Epithelial cell of esophagus (primary cell): Measurements from ENCODE around the gene PEAR1.

ENCODE experiments used
- DNase-seq: peaks from one replicate; pipeline ENCODE4 v3.0.0; 2010; ENCODE audit warnings: low read depth
- H3K4me3 ChIP-seq: 2 replicates; pipeline ENCODE4 v1.5.1; 2011; ENCODE audit warnings: mild to moderate bottlenecking, low read length, control low read depth
- TF ChIP-seq, protein P1 (sequence below): IDR thresholded peaks from 2 replicates; pipeline ENCODE4 v1.5.1; 2011; ENCODE audit warnings: low read depth, mild to moderate bottlenecking, low read length, control low read depth, inconsistent platforms; ENCODE audit not compliant: insufficient read depth; ENCODE audit errors: missing control alignments

The PEAR1 gene

DNA sequence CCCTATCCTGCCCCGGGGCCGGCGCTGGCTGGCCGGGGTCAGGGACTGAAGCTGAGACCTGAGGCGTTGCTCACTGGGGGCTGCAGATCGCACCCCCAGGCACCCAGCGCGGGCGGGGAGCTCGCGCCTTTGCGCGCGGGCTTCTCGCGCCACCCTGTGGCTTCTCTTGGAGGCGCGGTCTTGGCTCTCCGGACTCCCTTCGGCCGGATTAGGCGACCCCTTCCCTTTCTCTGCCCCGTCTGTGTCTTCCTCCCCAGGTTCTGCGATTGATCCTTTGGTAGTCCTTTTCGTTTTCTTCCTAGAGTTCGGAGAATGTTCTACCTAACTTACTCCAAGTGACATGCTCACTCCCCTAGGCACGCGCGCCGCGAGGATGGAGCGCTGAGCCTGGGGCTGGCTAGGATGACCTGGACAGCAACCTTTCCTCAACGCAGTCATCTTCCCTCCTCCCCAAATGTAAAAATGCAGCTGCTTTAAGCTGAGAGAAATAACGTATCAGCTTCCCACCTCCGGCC, 33.3 kb upstream of the PEAR1 start:
- TF ChIP-seq, protein P1, sequence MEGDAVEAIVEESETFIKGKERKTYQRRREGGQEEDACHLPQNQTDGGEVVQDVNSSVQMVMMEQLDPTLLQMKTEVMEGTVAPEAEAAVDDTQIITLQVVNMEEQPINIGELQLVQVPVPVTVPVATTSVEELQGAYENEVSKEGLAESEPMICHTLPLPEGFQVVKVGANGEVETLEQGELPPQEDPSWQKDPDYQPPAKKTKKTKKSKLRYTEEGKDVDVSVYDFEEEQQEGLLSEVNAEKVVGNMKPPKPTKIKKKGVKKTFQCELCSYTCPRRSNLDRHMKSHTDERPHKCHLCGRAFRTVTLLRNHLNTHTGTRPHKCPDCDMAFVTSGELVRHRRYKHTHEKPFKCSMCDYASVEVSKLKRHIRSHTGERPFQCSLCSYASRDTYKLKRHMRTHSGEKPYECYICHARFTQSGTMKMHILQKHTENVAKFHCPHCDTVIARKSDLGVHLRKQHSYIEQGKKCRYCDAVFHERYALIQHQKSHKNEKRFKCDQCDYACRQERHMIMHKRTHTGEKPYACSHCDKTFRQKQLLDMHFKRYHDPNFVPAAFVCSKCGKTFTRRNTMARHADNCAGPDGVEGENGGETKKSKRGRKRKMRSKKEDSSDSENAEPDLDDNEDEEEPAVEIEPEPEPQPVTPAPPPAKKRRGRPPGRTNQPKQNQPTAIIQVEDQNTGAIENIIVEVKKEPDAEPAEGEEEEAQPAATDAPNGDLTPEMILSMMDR: peak; percentile 73
- H3K4me3 ChIP-seq: peak overlapping the region; percentile 14
- DNase-seq: peak; percentile 42

DNA sequence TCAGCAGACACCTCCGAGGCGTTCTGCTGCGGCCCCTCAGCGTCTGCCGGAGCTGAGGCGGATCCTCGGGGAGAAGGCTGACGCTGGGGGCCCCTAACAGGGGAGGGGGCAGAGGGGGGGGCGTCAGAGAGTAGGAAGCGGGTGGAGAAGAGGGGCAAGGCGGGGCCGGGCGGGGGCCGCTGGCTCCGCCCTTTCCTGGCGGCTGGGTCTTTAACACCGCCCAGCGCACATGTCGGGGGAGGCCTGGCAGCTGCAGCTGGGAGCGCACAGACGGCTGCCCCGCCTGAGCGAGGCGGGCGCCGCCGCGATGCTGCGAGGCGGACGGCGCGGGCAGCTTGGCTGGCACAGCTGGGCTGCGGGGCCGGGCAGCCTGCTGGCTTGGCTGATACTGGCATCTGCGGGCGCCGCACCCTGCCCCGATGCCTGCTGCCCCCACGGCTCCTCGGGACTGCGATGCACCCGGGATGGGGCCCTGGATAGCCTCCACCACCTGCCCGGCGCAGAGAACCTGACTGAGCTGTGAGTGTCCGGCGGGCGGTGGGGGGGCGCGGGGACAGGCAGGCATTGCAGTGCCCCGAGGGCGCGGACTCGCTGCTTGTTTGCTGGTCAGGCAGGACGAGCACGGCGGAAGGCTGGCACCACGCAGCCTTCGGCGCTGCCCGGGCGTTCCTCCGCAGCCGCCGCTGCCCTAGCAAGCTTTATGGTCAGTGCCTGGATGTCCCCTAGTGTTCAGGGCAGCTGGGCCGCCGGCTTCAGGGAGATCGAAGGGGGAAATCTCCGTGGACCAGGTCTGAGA, 32.7 kb upstream of the PEAR1 start, which contains the start of gene NTRK1:
Gene NTRK1, plus strand, starts transcription at position 238 of the 796 bp plus-strand sequence. Its CDS starts 70 bp downstream, at position 308.
- H3K4me3 ChIP-seq: peak within 1 kb of the TSS; percentile 14
- TF ChIP-seq, protein P1: no peak
- DNase-seq: peak; percentile 26

DNA sequence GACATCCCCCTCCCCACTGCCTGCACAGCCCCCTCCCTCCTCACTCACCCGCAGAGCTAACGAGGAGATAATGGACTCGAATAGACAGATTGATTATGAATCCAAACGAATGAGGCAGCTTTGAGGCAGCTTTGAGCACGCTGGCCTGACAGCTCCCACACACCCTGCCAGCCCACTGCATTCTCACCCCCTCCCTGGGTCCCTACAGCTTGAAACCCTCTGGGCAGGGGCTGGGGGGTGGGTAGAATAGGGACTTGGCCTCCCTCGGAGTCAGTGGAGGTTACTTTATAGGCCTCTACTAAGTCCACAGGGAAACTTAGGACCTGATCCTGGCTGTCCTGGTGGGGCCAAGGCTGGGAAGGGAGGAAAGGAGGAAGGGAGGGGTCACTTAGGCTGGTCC, 30.9 kb upstream of the PEAR1 start:
- H3K4me3 ChIP-seq: no peak overlapping the region
- DNase-seq: no peak
- TF ChIP-seq, protein P1: no peak

DNA sequence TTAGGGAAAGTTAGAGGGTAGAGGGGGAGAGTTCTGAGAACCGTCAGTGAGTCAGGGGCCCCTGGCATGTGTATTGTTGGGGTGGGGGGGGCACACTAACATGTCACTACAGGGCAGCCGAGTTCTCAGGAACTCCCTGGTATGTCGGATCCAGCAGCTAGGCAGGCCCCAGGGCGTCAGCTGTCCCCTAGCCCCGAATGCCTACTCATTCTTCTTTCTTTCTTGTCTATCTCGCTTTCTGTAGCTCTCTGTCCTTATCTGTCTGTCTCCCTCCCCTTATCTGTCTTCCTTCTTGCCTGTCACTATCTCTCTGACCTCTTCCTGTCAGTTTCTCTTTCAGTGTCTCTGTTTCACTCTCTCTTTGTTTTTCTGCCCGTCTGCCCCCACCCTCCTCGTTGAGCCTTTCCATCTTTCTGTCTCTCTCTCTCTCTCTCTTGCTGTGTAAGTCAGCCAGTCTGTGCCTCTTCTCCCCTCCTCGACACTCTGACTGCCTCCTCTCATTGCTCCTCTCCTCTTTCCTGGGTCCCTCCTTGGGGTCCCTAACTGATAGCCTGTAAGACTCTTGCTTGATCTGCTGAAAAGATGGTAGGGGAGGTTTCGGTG, 30.4 kb upstream of the PEAR1 start:
- no peak overlapping the region for H3K4me3 ChIP-seq
- peak; percentile 38 for DNase-seq
- TF ChIP-seq, protein P1: no peak

DNA sequence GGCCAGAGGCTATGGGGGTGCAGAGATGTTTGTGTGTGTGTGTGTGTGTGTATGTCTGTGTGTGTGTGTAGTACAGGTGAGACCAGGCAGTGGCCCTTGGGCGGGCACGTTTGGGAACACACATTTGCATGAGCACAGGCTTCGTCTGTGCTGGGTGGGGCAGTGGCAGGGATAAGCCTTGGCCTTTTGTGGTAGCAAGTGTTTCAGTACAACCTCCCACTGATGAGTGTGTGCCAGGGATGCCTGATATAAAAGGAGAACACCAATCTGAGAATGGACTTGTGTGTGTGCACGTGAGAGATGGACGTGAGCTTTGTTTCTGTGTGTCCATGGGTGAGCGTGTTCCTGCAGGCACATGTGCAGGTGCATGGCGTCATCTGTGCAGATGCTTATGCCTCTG, 29.9 kb upstream of the PEAR1 start:
- H3K4me3 ChIP-seq: no peak overlapping the region
- no peak for DNase-seq
- TF ChIP-seq, protein P1: no peak

DNA sequence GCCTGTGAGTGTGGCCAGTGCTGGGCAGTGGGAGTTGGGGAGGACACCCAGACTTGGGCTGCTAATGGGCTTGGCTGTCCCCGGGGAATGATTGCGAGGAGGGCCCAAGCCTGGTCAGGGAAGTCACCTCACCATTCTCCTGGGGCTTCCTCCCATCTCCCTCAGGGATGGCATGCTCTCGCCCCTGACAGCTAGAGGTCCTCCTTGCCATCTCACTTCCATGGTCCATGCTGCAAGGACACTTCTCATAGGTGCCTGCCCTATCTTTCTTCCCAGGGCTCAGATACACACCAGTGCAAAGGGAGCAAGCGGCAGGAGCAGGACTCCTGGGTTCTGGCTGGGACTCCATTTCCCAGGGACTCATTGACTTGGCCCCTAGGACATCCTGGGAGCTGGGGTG, 28.7 kb upstream of the PEAR1 start:
- TF ChIP-seq, protein P1: no peak
- no peak for DNase-seq
- H3K4me3 ChIP-seq: no peak overlapping the region
